GM15510 (cell line): ENCODE measurements around the gene DNAH1.

Source experiments
- POLR2A ChIP-seq: IDR thresholded peaks from 3 replicates; pipeline ENCODE4 v1.6.1; 2011; ENCODE audit warnings: borderline replicate concordance; ENCODE audit not compliant: insufficient read length; ENCODE audit errors: extremely low read depth

DNAH1 gene

DNA sequence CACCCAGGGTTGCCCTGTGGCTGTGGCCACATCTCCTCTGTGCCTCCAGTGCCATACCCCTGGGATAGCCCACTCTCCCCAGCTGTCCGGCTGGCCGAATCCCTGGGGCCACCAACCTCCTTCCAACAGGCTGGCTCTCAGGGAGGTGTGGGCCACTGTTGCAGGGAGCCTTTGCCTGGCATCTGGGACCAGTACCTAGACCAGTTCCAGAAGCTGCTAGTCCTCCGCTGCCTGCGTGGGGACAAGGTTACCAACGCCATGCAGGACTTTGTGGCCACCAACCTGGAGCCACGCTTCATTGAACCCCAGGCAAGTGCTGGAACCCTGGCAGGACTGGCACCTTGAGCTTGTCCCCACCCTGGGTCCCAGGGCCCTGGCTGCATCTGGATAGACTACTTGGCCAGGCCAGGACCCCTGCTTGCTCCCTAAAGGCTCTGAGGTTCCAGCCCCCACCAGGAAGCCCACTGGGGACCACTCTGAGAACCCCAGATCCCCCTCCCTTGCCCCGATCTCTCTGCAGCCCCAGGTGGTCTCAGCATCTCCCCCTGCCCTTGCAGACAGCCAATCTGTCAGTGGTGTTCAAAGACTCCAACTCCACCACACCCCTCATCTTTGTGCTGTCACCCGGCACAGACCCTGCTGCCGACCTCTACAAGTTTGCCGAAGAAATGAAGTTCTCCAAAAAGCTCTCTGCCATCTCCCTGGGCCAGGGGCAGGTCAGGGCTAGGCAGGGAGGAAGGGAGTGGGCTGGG lies 78.8 kb downstream of the DNAH1 start:
- TF ChIP-seq POLR2A, result no peak

DNA sequence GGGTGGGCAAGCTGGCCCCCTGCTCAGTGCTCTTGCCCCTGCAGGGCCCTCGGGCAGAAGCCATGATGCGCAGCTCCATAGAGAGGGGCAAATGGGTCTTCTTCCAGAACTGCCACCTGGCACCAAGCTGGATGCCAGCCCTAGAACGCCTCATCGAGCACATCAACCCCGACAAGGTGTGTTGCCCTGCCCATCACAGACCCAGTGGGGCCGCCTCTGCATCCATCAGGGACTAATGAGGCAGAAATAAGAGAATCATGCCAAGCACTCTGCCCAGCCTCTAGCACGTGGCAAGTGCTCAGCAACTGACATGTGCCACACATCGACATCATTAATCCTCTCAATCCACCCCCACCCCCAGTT lies 79.4 kb downstream of the DNAH1 start:
- TF ChIP-seq POLR2A, result no peak

DNA sequence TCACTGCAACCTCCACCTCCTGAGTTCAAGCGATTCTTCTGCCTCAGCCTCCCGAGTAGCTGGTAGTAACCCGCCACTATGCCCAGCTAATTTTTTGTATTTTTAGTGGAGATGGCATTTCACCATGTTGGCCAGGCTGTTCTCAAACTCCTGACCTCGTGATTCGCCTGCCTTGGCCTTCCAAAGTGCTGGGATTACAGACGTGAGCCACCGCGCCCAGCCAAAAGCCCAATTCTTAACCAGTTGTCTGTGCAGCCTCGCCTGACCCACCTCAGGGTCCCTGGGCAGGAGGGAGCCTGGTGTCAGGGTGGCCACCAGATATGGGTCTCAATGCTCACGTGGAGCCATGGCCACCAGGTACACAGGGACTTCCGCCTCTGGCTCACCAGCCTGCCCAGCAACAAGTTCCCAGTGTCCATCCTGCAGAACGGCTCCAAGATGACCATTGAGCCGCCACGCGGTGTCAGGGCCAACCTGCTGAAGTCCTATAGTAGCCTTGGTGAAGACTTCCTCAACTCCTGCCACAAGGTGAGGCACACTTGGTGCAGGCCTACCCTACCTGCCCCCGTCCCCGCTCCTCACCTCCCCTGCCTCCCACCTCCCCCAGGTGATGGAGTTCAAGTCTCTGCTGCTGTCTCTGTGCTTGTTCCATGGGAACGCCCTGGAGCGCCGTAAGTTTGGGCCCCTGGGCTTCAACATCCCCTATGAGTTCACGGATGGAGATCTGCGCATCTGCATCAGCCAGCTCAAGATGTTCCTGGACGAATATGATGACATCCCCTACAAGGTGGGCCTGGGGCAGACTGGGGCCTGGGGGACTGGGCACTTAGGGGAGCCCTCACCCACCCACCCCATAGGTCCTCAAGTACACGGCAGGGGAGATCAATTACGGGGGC lies 80.1 kb downstream of the DNAH1 start:
- no peak for TF ChIP-seq POLR2A

GRCh38 chr3:52396907-52397591 lies 80.9 kb downstream of the DNAH1 start:
- TF ChIP-seq POLR2A, result no peak

DNA sequence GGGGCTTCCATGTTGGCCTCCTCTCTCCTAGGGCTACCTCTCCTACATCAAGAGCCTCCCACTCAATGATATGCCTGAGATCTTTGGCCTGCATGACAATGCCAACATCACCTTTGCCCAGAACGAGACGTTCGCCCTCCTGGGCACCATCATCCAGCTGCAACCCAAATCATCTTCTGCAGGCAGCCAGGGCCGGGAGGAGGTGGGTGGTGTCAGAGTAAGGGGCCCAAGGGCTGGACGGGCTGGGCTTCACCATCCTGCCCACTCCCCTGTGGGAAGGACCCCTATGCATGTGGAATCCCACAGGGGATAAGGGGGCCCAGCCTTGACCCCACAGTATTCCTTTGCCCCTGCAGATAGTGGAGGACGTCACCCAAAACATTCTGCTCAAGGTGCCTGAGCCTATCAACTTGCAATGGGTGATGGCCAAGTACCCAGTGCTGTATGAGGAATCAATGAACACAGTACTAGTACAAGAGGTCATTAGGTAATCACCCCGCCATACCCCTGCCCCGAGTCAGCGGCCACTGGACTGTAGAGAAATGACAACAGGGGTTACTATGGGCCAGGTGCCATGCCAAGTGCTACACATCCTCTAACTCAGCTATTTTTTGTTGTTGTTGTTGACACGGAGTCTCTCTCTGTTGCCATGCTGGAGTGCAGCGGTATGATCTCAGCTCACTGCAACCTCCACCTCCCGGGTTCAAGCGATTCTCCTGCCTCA lies 81.7 kb downstream of the DNAH1 start:
- TF ChIP-seq POLR2A, result no peak

DNA sequence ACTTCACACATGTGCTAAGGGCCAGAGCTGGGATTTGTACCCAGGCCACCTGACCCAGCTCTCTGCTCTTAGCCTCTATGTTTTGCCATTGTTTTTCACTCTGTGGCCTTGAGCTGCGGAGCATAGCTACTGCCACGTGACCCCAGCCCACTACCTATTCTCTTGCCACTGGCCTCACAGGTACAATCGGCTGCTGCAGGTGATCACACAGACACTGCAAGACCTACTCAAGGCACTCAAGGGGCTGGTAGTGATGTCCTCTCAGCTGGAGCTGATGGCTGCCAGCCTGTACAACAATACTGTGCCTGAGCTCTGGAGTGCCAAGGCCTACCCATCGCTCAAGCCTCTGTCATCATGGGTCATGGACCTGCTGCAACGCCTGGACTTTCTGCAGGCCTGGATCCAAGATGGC lies 82.6 kb downstream of the DNAH1 start:
- no peak for TF ChIP-seq POLR2A

- no peak for TF ChIP-seq POLR2A
These were observed 83.0 kb downstream of the DNAH1 start for GRCh38 chr3:52399131-52399530.

- TF ChIP-seq POLR2A, result no peak
These were observed 83.5 kb downstream of the DNAH1 start for GRCh38 chr3:52399593-52399992.

DNA sequence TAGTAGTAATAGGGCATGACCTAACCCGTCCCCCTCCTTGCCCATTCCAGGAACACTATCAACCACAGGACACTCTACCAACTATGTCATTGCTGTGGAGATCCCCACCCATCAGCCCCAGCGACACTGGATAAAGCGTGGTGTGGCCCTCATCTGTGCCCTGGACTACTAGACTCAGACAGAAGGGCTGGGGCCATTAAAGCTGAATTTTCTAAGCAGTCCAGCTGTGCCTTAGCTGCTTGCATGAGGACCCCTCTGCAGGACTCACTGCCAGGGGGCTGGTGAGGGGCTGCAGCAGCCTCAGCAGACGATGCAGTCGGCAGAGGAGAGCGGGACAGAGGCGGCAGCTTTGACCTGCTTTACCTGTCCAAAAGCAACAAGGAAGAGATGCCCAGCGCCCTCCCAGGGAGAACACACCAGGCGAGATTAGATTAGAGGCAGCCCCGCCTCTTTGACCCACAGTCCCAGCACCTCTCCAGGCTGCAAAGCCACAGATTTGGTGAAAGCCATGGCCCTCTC lies 84.2 kb downstream of the DNAH1 start:
- TF ChIP-seq POLR2A, result no peak

- TF ChIP-seq POLR2A, result no peak
These were observed 84.9 kb downstream of the DNAH1 start for GRCh38 chr3:52401021-52401420.

- no peak for TF ChIP-seq POLR2A
These were observed 85.4 kb downstream of the DNAH1 start for GRCh38 chr3:52401551-52401950.

- no peak for TF ChIP-seq POLR2A
These were observed 86.0 kb downstream of the DNAH1 start for GRCh38 chr3:52402101-52402521.

- no peak for TF ChIP-seq POLR2A
These were observed 86.7 kb downstream of the DNAH1 start for GRCh38 chr3:52402706-52403270.

DNA sequence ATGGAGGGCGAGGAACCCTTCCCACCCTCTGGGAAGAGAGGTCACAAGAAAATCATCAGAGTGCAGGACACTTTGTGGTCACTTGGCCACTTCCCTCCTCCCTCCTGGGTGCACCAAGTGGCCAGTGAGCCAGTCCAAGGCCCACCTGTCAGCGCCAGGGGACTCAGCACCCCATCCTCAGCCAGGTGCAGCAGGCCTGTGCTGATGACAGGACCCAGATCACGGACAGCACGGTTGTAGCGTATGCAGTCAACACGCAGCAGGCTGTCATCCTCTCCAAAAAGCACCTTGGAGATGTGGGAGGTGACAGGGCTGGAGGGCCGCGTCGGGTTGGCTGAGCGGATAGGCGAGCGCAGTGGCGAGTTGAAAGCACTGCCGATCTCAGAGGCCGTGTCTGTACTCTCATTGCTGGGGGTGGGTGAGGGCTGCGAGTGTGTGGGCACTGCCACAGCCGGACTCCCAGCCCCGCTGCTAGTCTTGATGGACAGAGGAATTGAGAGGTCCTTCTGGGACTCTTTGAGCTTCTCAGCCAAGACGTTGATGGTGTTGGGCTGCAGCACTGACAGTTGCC lies 87.2 kb downstream of the DNAH1 start:
- TF ChIP-seq POLR2A, result no peak
